Fibroblast of lung (primary cell): ENCODE measurements around the gene LRRC66. TPM values are rescaled to one million over a fixed set of nuclear protein-coding genes. Genes with fewer than 3 reads are reported as not detected.

Source experiments
- DNase-seq, 2 donors: peaks; one replicate each; pipeline versions ENCODE4 v3.0.0 to v3.0.0-alpha.2; 2010; ENCODE audit warnings: low read depth in 2 of 2
- H2AFZ ChIP-seq: 2 replicates; pipeline ENCODE4 v1.5.1; 2012; ENCODE audit warnings: low read length, control low read depth, inconsistent platforms
- H3K27ac ChIP-seq: 2 replicates; pipeline ENCODE4 v1.5.1; 2011; ENCODE audit warnings: low read length, control low read depth; ENCODE audit not compliant: insufficient read depth
- H3K27me3 ChIP-seq: 2 replicates; pipeline ENCODE4 v1.5.1; 2011; ENCODE audit warnings: mild to moderate bottlenecking, low read length; ENCODE audit not compliant: control insufficient read depth, insufficient read depth
- H3K36me3 ChIP-seq: 2 replicates; pipeline ENCODE4 v1.5.1; 2011; ENCODE audit warnings: low read length; ENCODE audit not compliant: control insufficient read depth, insufficient read depth
- H3K4me1 ChIP-seq: 2 replicates; pipeline ENCODE4 v1.5.1; 2011; ENCODE audit warnings: low read length; ENCODE audit not compliant: control insufficient read depth, insufficient read depth; ENCODE audit errors: extremely low read depth
- H3K4me2 ChIP-seq: 2 replicates; pipeline ENCODE4 v1.5.1; 2011; ENCODE audit warnings: low read length, control low read depth; ENCODE audit not compliant: insufficient read depth; ENCODE audit errors: extremely low read depth
- H3K4me3 ChIP-seq, 4 experiments: fragments of 200-600 bp in 1 of 4; sonication (generic) in 1 of 4; replicated peaks in 1 of 4; 2 replicates each; pipeline ENCODE4 v1.5.1; 2011 to 2016; ENCODE audit warnings: low read length in 4 of 4, low read depth in 3 of 4, mild to moderate bottlenecking in 3 of 4, control low read depth in 2 of 4, inconsistent platforms in 1 of 4, mixed read lengths in 1 of 4; ENCODE audit not compliant: insufficient read depth in 1 of 4; ENCODE audit errors: control extremely low read depth in 1 of 4
- H3K79me2 ChIP-seq: 2 replicates; pipeline ENCODE4 v1.5.1; 2012; ENCODE audit warnings: mild to moderate bottlenecking, low read length, inconsistent platforms; ENCODE audit not compliant: control insufficient read depth, insufficient read depth
- H3K9ac ChIP-seq: 2 replicates; pipeline ENCODE4 v1.5.1; 2011; ENCODE audit warnings: mild to moderate bottlenecking, low read length, control low read depth; ENCODE audit not compliant: insufficient read depth
- H3K9me3 ChIP-seq: 2 replicates; pipeline ENCODE4 v1.5.1; 2012; ENCODE audit warnings: low read depth, low read length; ENCODE audit not compliant: control insufficient read depth, insufficient read depth
- H4K20me1 ChIP-seq: 2 replicates; pipeline ENCODE4 v1.5.1; 2011; ENCODE audit warnings: low read length; ENCODE audit not compliant: control insufficient read depth, insufficient read depth; ENCODE audit errors: extremely low read depth
- EZH2 ChIP-seq: IDR thresholded peaks from 2 replicates; pipeline ENCODE4 v1.5.1; 2012; ENCODE audit warnings: low read length, control low read depth, mild to moderate bottlenecking; ENCODE audit errors: missing control alignments
- polyA plus RNA-seq, 2 donors: library from polyadenylated mRNA; depleted of rRNA in 1 of 2; stranded (reverse) in 1 of 2; unstranded in 1 of 2; fragments of >200 nt; gene quantifications; 2 replicates each; pipeline ENCODE4 v1.2.1, GENCODE V29; 2011 to 2012; ENCODE audit warnings: missing spikeins in 1 of 2
- total RNA-seq: library from RNA; depleted of rRNA; stranded (reverse); fragments of >200 nt; gene quantifications from 2 replicates; pipeline ENCODE4 v1.2.1, GENCODE V29; 2014
- TF ChIP-seq, protein P1 (sequence below), 2 donors: IDR thresholded peaks in 1 of 2; conservative IDR thresholded peaks in 1 of 2; 1 replicate in 1 of 2; 2 replicates in 1 of 2; pipeline ENCODE4 v1.5.1; 2011 to 2012; ENCODE audit warnings: low read length in 2 of 2, control low read depth in 1 of 2, inconsistent platforms in 1 of 2, low read depth in 1 of 2, mild to moderate bottlenecking in 1 of 2

LRRC66 gene
- total and polyA plus RNA-seq, 2 donors (not counting 1 experiment from before 2014, with no cell fraction given): 0.17 to 0.83 TPM

GRCh38 chr4:52054254-52054653 lies 34.1 kb upstream of the LRRC66 start:
- no peak for DNase-seq
- Histone ChIP-seq H3K27ac (no peak overlapping the region), H2AFZ (no peak overlapping the region), H3K27me3 (no peaks in the 10 kb centered on the region), H3K4me3 (no peak overlapping the region), H4K20me1 (no peaks in the 10 kb centered on the region), H3K4me2 (no peak overlapping the region), H3K9me3 (no peaks in the 10 kb centered on the region), H3K36me3 (no peaks in the 10 kb centered on the region), H3K79me2 (no peaks in the 10 kb centered on the region), H3K9ac (no peak overlapping the region), H3K4me1 (no peaks in the 10 kb centered on the region)
- no peak for TF ChIP-seq EZH2
- TF ChIP-seq, protein P1, sequence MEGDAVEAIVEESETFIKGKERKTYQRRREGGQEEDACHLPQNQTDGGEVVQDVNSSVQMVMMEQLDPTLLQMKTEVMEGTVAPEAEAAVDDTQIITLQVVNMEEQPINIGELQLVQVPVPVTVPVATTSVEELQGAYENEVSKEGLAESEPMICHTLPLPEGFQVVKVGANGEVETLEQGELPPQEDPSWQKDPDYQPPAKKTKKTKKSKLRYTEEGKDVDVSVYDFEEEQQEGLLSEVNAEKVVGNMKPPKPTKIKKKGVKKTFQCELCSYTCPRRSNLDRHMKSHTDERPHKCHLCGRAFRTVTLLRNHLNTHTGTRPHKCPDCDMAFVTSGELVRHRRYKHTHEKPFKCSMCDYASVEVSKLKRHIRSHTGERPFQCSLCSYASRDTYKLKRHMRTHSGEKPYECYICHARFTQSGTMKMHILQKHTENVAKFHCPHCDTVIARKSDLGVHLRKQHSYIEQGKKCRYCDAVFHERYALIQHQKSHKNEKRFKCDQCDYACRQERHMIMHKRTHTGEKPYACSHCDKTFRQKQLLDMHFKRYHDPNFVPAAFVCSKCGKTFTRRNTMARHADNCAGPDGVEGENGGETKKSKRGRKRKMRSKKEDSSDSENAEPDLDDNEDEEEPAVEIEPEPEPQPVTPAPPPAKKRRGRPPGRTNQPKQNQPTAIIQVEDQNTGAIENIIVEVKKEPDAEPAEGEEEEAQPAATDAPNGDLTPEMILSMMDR (conservative IDR thresholded peaks at IDR 0.05 in 1 of 2, IDR thresholded peaks at IDR 0.05 in 1 of 2; ENCODE audit: low read depth in 1 of 2, low read length in 2 of 2): no peak

GRCh38 chr4:52052475-52052780 lies 32.3 kb upstream of the LRRC66 start:
- Histone ChIP-seq H3K9me3 (no peaks in the 10 kb centered on the region), H3K79me2 (no peaks in the 10 kb centered on the region), H2AFZ (no peak overlapping the region), H3K4me1 (no peaks in the 10 kb centered on the region), H4K20me1 (no peaks in the 10 kb centered on the region), H3K27me3 (no peaks in the 10 kb centered on the region), H3K9ac (no peak overlapping the region), H3K36me3 (no peaks in the 10 kb centered on the region), H3K4me2 (peak overlapping the region; percentile 71), H3K27ac (no peak overlapping the region), H3K4me3 (peak overlapping the region; percentile 70 to 85 (median 76))
- TF ChIP-seq EZH2: no peak
- TF ChIP-seq, protein P1 (conservative IDR thresholded peaks at IDR 0.05 in 1 of 2, IDR thresholded peaks at IDR 0.05 in 1 of 2; ENCODE audit: low read depth in 1 of 2, low read length in 2 of 2): no peak
- peak; percentile 28 to 57 for DNase-seq

DNA sequence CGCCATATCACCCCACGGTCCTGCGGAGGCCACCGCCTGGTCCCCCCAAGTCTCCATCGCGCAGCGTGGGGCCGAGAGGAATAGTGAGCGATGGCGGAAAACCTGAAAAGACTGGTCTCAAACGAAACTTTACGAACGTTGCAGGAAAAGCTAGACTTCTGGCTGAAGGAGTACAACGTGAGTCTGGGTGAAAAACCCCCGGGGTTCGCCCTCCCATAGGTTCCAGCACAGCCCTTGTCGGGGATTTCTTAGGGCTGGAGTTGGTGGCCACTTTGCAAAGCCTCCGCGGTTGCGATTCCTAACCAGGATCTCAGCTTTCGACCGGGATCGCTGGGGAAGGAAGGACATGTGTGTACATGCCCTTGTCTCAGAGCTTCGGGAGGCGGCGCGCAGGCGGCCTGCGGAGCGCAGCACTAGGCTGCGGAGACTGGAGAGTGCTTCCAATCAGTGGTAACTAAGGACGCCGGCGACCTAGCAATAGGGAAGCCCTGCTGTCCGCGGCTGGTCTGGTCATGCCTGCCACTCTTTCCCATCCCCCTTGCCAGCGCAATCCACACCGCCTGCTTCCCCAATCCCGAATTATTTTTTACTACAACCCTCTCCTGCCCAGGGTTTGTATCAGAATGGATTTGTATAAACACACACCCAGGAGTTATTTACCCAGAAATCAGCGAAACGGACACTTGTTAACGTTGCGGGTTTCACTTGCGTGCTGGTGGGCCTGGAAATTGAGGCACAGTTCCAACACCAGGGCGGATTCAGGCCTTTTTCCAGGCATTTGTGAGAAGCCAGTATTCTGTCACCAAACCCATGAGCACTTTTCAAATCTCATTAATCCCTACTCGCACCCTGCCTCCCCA lies 31.7 kb upstream of the LRRC66 start:
- H4K20me1 ChIP-seq: no peaks in the 10 kb centered on the region
- no peaks in the 10 kb centered on the region for H3K79me2 ChIP-seq
- H3K4me2 ChIP-seq: peak overlapping the region; percentile 71
- no peaks in the 10 kb centered on the region for H3K36me3 ChIP-seq
- peak overlapping the region; percentile 70 for H3K27ac ChIP-seq
- H3K27me3 ChIP-seq: no peaks in the 10 kb centered on the region
- H3K4me1 ChIP-seq: no peaks in the 10 kb centered on the region
- no peaks in the 10 kb centered on the region for H3K9me3 ChIP-seq
- H3K4me3 ChIP-seq: peak overlapping the region; percentile 70 to 85 (median 76)
- peak; percentile 26 for TF ChIP-seq EZH2
- TF ChIP-seq, protein P1 (conservative IDR thresholded peaks at IDR 0.05 in 1 of 2, IDR thresholded peaks at IDR 0.05 in 1 of 2; ENCODE audit: low read depth in 1 of 2, low read length in 2 of 2): no peak
- H2AFZ ChIP-seq: peak overlapping the region; percentile 74
- peak overlapping the region; percentile 39 for H3K9ac ChIP-seq
- peak; percentile 89 to 93 for DNase-seq
